HEK293 (cell line): Measurements from ENCODE around the gene PHLDB3.

Experiments
- RBAK ChIP-seq: fragments of 450-650 bp; formaldehyde crosslinking; IDR thresholded peaks from 2 replicates; pipeline ENCODE4 v1.5.1; 2016; ENCODE audit warnings: missing biosample characterization, missing genetic modification characterization
- ZFP3 ChIP-seq: fragments of 450-650 bp; formaldehyde crosslinking; IDR thresholded peaks from 2 replicates; pipeline ENCODE4 v1.5.1; 2016; ENCODE audit warnings: low read depth, missing biosample characterization, missing genetic modification characterization
- ZNF24 ChIP-seq: fragments of 450-650 bp; formaldehyde crosslinking; IDR thresholded peaks from 2 replicates; pipeline ENCODE4 v1.5.1; 2016; ENCODE audit warnings: missing biosample characterization, missing genetic modification characterization
- ZNF248 ChIP-seq: fragments of 450-650 bp; formaldehyde crosslinking; IDR thresholded peaks from 2 replicates; pipeline ENCODE4 v1.5.1; 2017; ENCODE audit warnings: missing biosample characterization, missing genetic modification characterization
- ZNF274 ChIP-seq, 2 experiments: fragments of 200-500 bp in 1 of 2; fragments of 450-650 bp in 1 of 2; sonication (Bioruptor generic) in 1 of 2; formaldehyde crosslinking in 1 of 2; IDR thresholded peaks; 2 replicates each; pipeline versions ENCODE4 v1.5.1 to v1.6.1; 2014 to 2016; ENCODE audit warnings: borderline replicate concordance in 1 of 2, inconsistent platforms in 1 of 2, low read length in 1 of 2, missing biosample characterization in 1 of 2, missing genetic modification characterization in 1 of 2
- ZNF350 ChIP-seq: fragments of 450-650 bp; formaldehyde crosslinking; IDR thresholded peaks from 2 replicates; pipeline ENCODE4 v1.5.0; 2017; ENCODE audit warnings: missing biosample characterization, mild to moderate bottlenecking, missing genetic modification characterization
- ZNF473 ChIP-seq: fragments of 450-650 bp; formaldehyde crosslinking; IDR thresholded peaks from 2 replicates; pipeline ENCODE4 v1.5.1; 2017; ENCODE audit warnings: missing biosample characterization, missing genetic modification characterization
- ZNF600 ChIP-seq: fragments of 450-650 bp; formaldehyde crosslinking; IDR thresholded peaks from 2 replicates; pipeline ENCODE4 v1.5.1; 2016; ENCODE audit warnings: missing biosample characterization, missing genetic modification characterization
- ZNF629 ChIP-seq: fragments of 450-650 bp; formaldehyde crosslinking; IDR thresholded peaks from 2 replicates; pipeline ENCODE4 v1.5.1; 2017; ENCODE audit warnings: missing biosample characterization, missing genetic modification characterization
- ZNF664 ChIP-seq: fragments of 450-650 bp; formaldehyde crosslinking; IDR thresholded peaks from 2 replicates; pipeline ENCODE4 v1.5.1; 2016; ENCODE audit warnings: missing biosample characterization, missing genetic modification characterization
- ZNF76 ChIP-seq: fragments of 450-650 bp; formaldehyde crosslinking; IDR thresholded peaks from 2 replicates; pipeline ENCODE4; 2016; ENCODE audit warnings: low read depth, missing biosample characterization, missing genetic modification characterization, borderline replicate concordance
- TF ChIP-seq, protein P1 (sequence below): fragments of 450-650 bp; formaldehyde crosslinking; IDR thresholded peaks from 2 replicates; pipeline ENCODE4 v1.5.1; 2016; ENCODE audit warnings: missing biosample characterization, missing genetic modification characterization

DNA sequence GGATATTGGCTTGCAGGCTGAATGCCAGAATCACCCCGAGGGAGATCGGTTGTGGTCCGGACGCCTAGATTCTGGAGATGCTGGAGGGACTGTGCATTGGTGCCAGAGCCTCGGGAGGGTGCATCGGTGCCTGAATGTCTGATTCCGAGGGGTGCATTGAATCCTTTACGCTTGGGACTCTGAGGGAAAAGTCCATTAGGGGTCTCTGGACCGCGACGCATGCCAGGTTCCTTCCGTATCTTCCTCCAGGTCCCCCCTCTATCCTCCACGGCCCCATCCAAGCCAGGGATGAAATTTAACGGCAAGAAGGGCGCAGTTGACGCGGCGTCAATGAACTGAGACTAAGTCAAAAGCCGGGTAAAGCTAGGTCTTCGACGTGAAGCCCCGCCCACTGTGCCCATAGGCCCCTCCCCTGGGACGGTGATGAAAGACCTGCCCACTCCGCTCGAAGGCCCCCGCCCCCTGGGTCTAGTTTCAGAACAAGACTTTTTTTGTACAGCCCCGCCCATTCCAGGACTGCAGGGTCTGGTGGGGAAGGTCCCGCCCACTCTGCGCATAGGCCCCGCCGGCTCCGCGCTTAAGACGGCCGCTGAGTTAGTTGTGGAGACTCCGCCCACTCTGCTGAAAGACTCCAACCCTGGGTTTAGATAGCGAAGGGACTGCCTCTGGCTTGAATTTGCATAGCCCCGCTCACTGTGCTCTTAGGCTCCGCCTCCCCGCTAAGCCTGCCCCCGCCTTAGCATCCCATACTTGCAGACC, 29.2 kb upstream of the PHLDB3 start:
- no peak; the same call in 1 of the 2 replicates for TF ChIP-seq ZNF629 (tag by site-specific recombination)
- TF ChIP-seq, protein P1, sequence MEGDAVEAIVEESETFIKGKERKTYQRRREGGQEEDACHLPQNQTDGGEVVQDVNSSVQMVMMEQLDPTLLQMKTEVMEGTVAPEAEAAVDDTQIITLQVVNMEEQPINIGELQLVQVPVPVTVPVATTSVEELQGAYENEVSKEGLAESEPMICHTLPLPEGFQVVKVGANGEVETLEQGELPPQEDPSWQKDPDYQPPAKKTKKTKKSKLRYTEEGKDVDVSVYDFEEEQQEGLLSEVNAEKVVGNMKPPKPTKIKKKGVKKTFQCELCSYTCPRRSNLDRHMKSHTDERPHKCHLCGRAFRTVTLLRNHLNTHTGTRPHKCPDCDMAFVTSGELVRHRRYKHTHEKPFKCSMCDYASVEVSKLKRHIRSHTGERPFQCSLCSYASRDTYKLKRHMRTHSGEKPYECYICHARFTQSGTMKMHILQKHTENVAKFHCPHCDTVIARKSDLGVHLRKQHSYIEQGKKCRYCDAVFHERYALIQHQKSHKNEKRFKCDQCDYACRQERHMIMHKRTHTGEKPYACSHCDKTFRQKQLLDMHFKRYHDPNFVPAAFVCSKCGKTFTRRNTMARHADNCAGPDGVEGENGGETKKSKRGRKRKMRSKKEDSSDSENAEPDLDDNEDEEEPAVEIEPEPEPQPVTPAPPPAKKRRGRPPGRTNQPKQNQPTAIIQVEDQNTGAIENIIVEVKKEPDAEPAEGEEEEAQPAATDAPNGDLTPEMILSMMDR, result no peak
- TF ChIP-seq ZNF274 (IDR thresholded peaks at IDR 0.05; ENCODE audit: low read length), result no peak
- TF ChIP-seq ZNF274 (tag by site-specific recombination; IDR thresholded peaks at IDR 0.05; ENCODE audit: borderline replicate concordance), result no peak
- no peak for TF ChIP-seq RBAK (tag by site-specific recombination)
- no peak for TF ChIP-seq ZFP3
- no peak for TF ChIP-seq ZNF76 (tag by site-specific recombination)
- TF ChIP-seq ZNF473 (tag by site-specific recombination), result no peak
- TF ChIP-seq ZNF664, result no peak
- TF ChIP-seq ZNF248, result no peak
- TF ChIP-seq ZNF24 (tag by site-specific recombination), result 0 out of 2 replicates have a peak, but pooled peaks have one; percentile 24
- no peak for TF ChIP-seq ZNF600
- TF ChIP-seq ZNF350 (tag by site-specific recombination), result no peak
